Heart right ventricle (tissue), 16 donors: Measurements from ENCODE around the gene MAPK6. TPM values are rescaled to one million over a fixed set of nuclear protein-coding genes. Genes with fewer than 3 reads are reported as not detected.

Source experiments
- ATAC-seq, 8 donors: fragments of 200-7000 bp; cut with Tn5 transposase; one replicate each; pipeline ENCODE4 v1.9.1; 2020; ENCODE audit warnings: mild to moderate bottlenecking in 8 of 8, moderate library complexity in 8 of 8, moderate number of reproducible peaks in 1 of 8
- DNase-seq, 2 donors: peaks; one replicate each; pipeline ENCODE4 v3.0.0-alpha.2; 2020
- H3K27ac ChIP-seq, 10 donors: fragments of 200-600 bp; sonication (generic) in 2 of 10; one replicate each; pipeline versions ENCODE4 v1.5.0 to v1.8.0; 2020 to 2022; ENCODE audit warnings: mild to moderate bottlenecking in 3 of 10
- H3K27me3 ChIP-seq, 7 donors: fragments of 200-600 bp; one replicate each; pipeline ENCODE4 v1.8.0; 2021 to 2022; ENCODE audit warnings: mild to moderate bottlenecking in 2 of 7
- H3K36me3 ChIP-seq, 9 donors: fragments of 200-600 bp; sonication (generic) in 1 of 9; one replicate each; pipeline versions ENCODE4 v1.5.0 to v1.8.0; 2020 to 2022; ENCODE audit warnings: mild to moderate bottlenecking in 2 of 9
- H3K4me1 ChIP-seq, 9 donors: fragments of 200-600 bp; sonication (generic) in 1 of 9; one replicate each; pipeline versions ENCODE4 v1.5.0 to v1.8.0; 2020 to 2022; ENCODE audit warnings: mild to moderate bottlenecking in 4 of 9
- H3K4me3 ChIP-seq, 10 donors: fragments of 200-600 bp; sonication (generic) in 2 of 10; one replicate each; pipeline versions ENCODE4 v1.5.0 to v1.8.0; 2020 to 2022; ENCODE audit warnings: mild to moderate bottlenecking in 7 of 10, moderate library complexity in 2 of 10
- H3K9me3 ChIP-seq, 11 donors: fragments of 200-600 bp in 10 of 11; sonication (generic) in 2 of 11; one replicate each; pipeline versions ENCODE4 v1.5.0 to v1.8.0; 2013 to 2022; ENCODE audit warnings: mild to moderate bottlenecking in 2 of 11, control low read depth in 1 of 11, moderate library complexity in 1 of 11
- WGBS, 2 donors: extraction: QIAGEN DNeasy Blood & Tissue Kit; methylation state at CpG; one replicate each; pipeline ENCODE4 v1.1.7; 2013; ENCODE audit warnings: inconsistent platforms in 1 of 2; 5-methylcytosine and 5-hydroxymethylcytosine counted together
- intact Hi-C, 10 donors: fragments of 100-400 bp; cut with DNase I; formaldehyde crosslinking; loops; one replicate each; pipeline versions ENCODE4 v1.11.1 to v1.14.2; 2022
- polyA plus RNA-seq, 2 donors: library from polyadenylated mRNA; stranded (reverse); fragments of 200-250 nt; gene quantifications; one replicate each; pipeline ENCODE4 v1.2.3, GENCODE V29; 2013
- total RNA-seq, 10 donors: library from RNA; stranded (reverse); fragmentation: NEBNext Ultra II Directional in 3 of 10; extraction: Animal tissue kit (Norgen Biotek cat#: 25700) in 3 of 10; gene quantifications; one replicate each; pipeline versions ENCODE4 v1.2.1 to v1.2.4, GENCODE V29; 2021 to 2023
- TF ChIP-seq, protein P1 (sequence below), 9 donors: fragments of 200-600 bp; sonication (generic) in 2 of 9; IDR thresholded peaks; one replicate each; pipeline versions ENCODE4 v1.5.0 to v1.8.0; 2021 to 2022; ENCODE audit warnings: antibody characterized with exemption in 9 of 9, mild to moderate bottlenecking in 5 of 9, moderate library complexity in 1 of 9
- donor health status: Arrhythmogenic right ventricular cardiomyopathy.
- donor health status: ischemic (EF 13 %, LVEDD 7.1; RV severe dilation, severe dysfunction).
- donor health status: healthy with polysubstance abuse.
- donor health status: DM: no; HTN: yes; CAD: no.
- donor health status: DM: no; HTN: no; CAD: no.
- donor health status: ischemic (EF 25% LVEDD 6.9; RV normal size, moderate dysfunction).
- donor health status: ischemic (EF 25% LVEDD 5.7; RV mildly dilated, moderate dysfunction).
- donor health status: healthy.
- donor health status: DM: yes; HTN: yes; CAD: no.
- donor health status: Ischemic cardiomyopathy.
- donor health status: ischemic (EF 35%, LVEDD 5.7; RV mildly dilated, moderate dysfunction).
- donor health status: nonischemic (EF 11% LVEDD 7.7; RV severe dilation, severe dysfunction).
- donor health status: DM: yes; HTN: yes; CAD: no.
- donor health status: PGD.
- donor health status: ischemic (EF 29% LVEDD 5.4; RV normal size, mild dysfunction).
- donor health status: nonischemic (EF 23%, LVEDD 6.1; RV moderate dilation, normal function).

The MAPK6 gene
- total and polyA plus RNA-seq, 12 donors, result 4.2 to 21.8 (median 17.9) TPM

DNA sequence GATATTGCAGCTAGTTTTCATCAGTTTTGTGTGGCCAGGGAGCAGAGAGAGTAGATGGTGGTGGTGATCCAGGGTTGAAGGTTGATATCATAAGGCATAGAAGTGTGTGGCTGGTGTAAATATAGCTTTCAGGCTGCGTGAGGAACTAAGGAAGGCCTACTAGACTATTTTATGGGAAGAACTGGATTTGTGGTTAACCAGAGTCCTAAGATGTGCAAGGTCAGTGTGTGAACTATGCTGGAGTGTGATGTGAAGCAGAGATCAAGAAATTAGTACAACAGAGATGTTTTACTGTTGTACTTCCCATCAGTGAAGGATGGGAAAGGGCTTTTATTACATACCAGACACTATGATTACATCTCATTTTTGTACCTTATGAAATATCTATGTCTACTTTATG, 41.5 kb downstream of the MAPK6 start:
- ATAC-seq (no peak), DNase-seq (no peak)
- Histone ChIP-seq H3K27ac (no peak overlapping the region), H3K9me3 (no peaks in the 10 kb centered on the region), H3K27me3 (no peaks in the 10 kb centered on the region), H3K4me1 (peaks cover 0 to 5% (median 0%) of the 10 kb centered on the region in 9 donors), H3K36me3 (peaks cover 0 to 100% (median 48%) of the 10 kb centered on the region in 9 donors), H3K4me3 (no peak overlapping the region)
- TF ChIP-seq, protein P1, sequence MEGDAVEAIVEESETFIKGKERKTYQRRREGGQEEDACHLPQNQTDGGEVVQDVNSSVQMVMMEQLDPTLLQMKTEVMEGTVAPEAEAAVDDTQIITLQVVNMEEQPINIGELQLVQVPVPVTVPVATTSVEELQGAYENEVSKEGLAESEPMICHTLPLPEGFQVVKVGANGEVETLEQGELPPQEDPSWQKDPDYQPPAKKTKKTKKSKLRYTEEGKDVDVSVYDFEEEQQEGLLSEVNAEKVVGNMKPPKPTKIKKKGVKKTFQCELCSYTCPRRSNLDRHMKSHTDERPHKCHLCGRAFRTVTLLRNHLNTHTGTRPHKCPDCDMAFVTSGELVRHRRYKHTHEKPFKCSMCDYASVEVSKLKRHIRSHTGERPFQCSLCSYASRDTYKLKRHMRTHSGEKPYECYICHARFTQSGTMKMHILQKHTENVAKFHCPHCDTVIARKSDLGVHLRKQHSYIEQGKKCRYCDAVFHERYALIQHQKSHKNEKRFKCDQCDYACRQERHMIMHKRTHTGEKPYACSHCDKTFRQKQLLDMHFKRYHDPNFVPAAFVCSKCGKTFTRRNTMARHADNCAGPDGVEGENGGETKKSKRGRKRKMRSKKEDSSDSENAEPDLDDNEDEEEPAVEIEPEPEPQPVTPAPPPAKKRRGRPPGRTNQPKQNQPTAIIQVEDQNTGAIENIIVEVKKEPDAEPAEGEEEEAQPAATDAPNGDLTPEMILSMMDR (IDR thresholded peaks at IDR 0.05), result no peak
- 60 to 80% methylated on average over 1 of the region's 1 CpG for WGBS, 2 donors
- intact Hi-C loops, result no loop called here

DNA sequence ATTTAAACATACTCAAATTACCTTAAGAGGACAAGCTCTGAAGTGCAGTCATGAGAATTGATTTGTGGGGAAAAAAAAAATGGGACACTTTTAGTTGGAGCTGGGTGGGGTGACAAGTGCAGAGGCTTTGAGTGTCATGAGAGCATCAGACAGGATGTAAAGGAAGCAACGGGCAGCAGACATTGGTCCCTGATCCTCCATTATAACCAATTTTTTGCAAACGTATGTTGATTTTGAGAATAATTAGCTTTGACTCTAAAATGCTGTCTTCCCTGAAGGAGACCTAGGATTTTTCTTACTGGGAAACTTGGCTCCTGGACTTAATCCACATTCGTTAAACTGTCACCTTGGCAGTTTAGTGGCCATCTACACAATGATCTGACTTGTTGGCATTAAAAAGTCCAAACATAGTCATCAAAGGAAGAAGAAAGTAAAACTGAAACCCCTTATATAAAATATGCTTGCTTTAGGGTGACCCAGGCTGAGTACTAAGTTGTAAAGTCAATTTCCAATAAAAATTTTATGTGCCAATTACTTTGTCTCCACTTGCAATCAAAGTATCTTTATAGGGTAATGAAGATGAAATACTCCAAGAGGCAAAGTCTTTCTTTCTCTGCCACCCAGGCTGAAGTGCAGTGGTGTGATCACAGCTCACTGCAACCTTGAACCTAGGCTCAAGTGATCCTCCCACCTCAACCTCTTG, 48.0 kb downstream of the MAPK6 start:
- TF ChIP-seq, protein P1 (IDR thresholded peaks at IDR 0.05), result no peak
- H3K27ac ChIP-seq, result no peak overlapping the region
- no peak overlapping the region for H3K4me3 ChIP-seq
- no peaks in the 10 kb centered on the region for H3K9me3 ChIP-seq
- H3K36me3 ChIP-seq, result peaks cover 0 to 53% (median 28%) of the 10 kb centered on the region in 9 donors
- WGBS, 2 donors, result 78 to 86% methylated on average over 3 of the region's 3 CpGs
- H3K27me3 ChIP-seq, result no peaks in the 10 kb centered on the region
- no peak for ATAC-seq
- intact Hi-C loops, result no loop called here
- no peaks in the 10 kb centered on the region for H3K4me1 ChIP-seq
- no peak for DNase-seq

DNA sequence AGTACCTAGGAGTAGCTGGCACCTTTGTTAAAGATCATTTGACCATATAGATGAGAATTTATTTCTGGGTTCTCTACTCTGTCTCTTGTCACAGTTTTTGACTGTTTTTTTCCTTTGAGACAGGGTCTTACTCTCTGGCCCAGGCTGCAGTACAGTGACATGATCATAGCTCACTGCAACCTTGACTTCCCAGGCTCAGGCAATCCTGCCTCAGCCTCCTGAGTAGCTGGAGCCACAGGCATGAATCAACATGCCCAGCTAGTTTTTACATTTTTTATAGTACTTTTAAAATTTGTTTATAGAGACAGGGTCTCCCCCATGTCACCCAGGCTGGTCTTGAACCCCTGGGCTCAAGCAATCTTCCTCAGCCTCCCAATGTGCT, 48.5 kb downstream of the MAPK6 start:
- DNase-seq (no peak), ATAC-seq (no peak)
- H3K4me1 ChIP-seq, result no peaks in the 10 kb centered on the region
- intact Hi-C loops, result no loop called here
- peaks cover 0 to 47% (median 27%) of the 10 kb centered on the region in 9 donors for H3K36me3 ChIP-seq
- H3K4me3 ChIP-seq, result no peak overlapping the region
- no peak overlapping the region for H3K27ac ChIP-seq
- H3K27me3 ChIP-seq, result no peaks in the 10 kb centered on the region
- TF ChIP-seq, protein P1 (IDR thresholded peaks at IDR 0.05), result no peak
- no peaks in the 10 kb centered on the region for H3K9me3 ChIP-seq

DNA sequence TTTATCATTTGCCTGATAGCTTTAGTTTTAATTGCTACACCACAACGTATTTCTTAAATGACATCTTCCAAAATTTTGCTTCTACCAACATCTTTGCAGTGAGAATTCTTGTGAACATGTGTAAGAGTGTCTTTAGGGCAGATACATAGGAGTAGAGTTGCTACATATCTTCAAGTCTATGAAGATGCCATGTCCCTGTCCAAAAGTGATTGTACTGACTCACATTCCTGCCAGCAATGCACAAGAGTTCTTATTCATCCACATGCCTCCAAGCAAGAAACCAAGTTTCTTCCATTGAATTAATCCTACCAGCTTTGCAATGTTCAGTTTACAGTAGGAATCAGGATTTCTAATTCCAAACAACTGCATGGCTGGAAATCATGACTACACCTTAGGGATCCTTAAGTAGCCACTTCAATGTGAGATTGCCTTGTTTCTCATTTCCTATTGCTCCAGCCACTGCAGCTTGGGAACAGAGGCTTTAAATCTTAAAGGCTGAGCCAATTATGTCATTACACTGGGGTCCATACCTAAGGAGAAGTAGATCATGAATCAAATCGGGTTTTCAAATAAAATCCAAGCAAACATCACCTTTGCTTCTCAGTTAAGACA, 49.1 kb downstream of the MAPK6 start:
- DNase-seq, result no peak
- Histone ChIP-seq H3K4me3 (no peak overlapping the region), H3K4me1 (no peaks in the 10 kb centered on the region), H3K27ac (no peak overlapping the region), H3K9me3 (no peaks in the 10 kb centered on the region), H3K36me3 (peaks cover 0 to 42% (median 21%) of the 10 kb centered on the region in 9 donors), H3K27me3 (no peaks in the 10 kb centered on the region)
- 76 to 85% methylated on average over 2 of the region's 2 CpGs for WGBS, 2 donors
- TF ChIP-seq, protein P1 (IDR thresholded peaks at IDR 0.05), result no peak
- intact Hi-C loops, result no loop called here
- no peak for ATAC-seq
